BE2C (cell line): ENCODE measurements around the gene INAVA.
"Not testable (repeated sequence)": the region's sequence is repeated elsewhere in the genome, so short reads cannot be mapped to it uniquely, and the experiment has no call there.

Experiments used
- DNase-seq: peaks from one replicate; pipeline ENCODE4 v3.0.0-alpha.2; 2020
- H3K27me3 ChIP-seq: fragments of 250-450 bp; sonication (Bioruptor Pico); 2 replicates; pipeline ENCODE4 v1.5.1; 2020; ENCODE audit warnings: mild to moderate bottlenecking
- H3K36me3 ChIP-seq: fragments of 250-450 bp; sonication (Bioruptor Pico); 2 replicates; pipeline ENCODE4 v1.5.1; 2020; ENCODE audit warnings: mild to moderate bottlenecking
- H3K4me1 ChIP-seq: fragments of 250-450 bp; sonication (Bioruptor Pico); 2 replicates; pipeline ENCODE4 v1.5.1; 2020
- H3K4me3 ChIP-seq: 2 replicates; pipeline ENCODE4 v1.5.1; 2011; ENCODE audit warnings: low read depth, low read length
- H3K9me3 ChIP-seq: fragments of 250-450 bp; sonication (Bioruptor Pico); 2 replicates; pipeline ENCODE4 v1.5.1; 2020
- TF ChIP-seq, protein P1 (sequence below): IDR thresholded peaks from 2 replicates; pipeline ENCODE4 v1.5.1; 2012; ENCODE audit warnings: mild to moderate bottlenecking, low read depth, low read length

The INAVA gene

DNA sequence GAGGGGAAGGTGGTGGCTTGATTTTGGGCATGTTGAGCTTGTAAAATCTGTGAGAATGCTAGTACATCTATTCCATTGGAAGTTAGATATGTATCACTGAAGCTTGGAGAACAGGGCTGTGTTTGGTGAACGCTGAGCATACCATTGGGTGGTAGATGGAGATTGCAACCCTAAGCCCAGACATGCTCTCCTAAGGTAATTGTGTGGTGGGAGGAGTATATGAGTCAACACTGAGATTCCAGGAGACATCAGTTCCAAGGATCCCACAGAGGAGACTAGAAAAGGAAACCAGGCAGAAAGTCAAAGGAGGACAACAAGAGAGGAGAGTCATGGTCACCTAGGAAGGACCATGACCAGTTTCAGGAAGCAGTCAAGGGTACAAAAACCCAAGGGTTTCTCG, 68.4 kb downstream of the INAVA start:
- Histone ChIP-seq H3K36me3 (no peaks in the 10 kb centered on the region), H3K4me1 (no peaks in the 10 kb centered on the region), H3K4me3 (no peak overlapping the region), H3K9me3 (no peaks in the 10 kb centered on the region), H3K27me3 (no peaks in the 10 kb centered on the region)
- TF ChIP-seq, protein P1, sequence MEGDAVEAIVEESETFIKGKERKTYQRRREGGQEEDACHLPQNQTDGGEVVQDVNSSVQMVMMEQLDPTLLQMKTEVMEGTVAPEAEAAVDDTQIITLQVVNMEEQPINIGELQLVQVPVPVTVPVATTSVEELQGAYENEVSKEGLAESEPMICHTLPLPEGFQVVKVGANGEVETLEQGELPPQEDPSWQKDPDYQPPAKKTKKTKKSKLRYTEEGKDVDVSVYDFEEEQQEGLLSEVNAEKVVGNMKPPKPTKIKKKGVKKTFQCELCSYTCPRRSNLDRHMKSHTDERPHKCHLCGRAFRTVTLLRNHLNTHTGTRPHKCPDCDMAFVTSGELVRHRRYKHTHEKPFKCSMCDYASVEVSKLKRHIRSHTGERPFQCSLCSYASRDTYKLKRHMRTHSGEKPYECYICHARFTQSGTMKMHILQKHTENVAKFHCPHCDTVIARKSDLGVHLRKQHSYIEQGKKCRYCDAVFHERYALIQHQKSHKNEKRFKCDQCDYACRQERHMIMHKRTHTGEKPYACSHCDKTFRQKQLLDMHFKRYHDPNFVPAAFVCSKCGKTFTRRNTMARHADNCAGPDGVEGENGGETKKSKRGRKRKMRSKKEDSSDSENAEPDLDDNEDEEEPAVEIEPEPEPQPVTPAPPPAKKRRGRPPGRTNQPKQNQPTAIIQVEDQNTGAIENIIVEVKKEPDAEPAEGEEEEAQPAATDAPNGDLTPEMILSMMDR: no peak
- no peak for DNase-seq

- H3K4me1 ChIP-seq, H3K27me3 ChIP-seq, H3K36me3 ChIP-seq, H3K4me3 ChIP-seq, H3K9me3 ChIP-seq, DNase-seq: not testable (repeated sequence)
These were observed 69.2 kb downstream of the INAVA start for GRCh38 chr1:200963888-200964287.
